ENCODE data around the gene INPP5F. TPM values are rescaled to one million over a fixed set of nuclear protein-coding genes. Genes with fewer than 3 reads are reported as not detected.

INPP5F gene
- polyA plus RNA-seq, 1 of the 3 experiments (the other 2 are of a cell fraction), result 7.8 TPM

- Histone ChIP-seq H3K4me2 (no peak overlapping the region), H3K9me3 (no peaks in the 10 kb centered on the region), H3K36me3 (replicated peaks in 1 of 2; ENCODE audit: control insufficient read depth in 1 of 2, insufficient read depth in 2 of 2, low read length in 1 of 2) (no peaks in the 10 kb centered on the region), H4K20me1 (ENCODE audit: insufficient read depth) (no peaks in the 10 kb centered on the region), H3K27me3 (ENCODE audit: insufficient read depth) (no peaks in the 10 kb centered on the region), H3K79me2 (ENCODE audit: insufficient read depth) (no peaks in the 10 kb centered on the region), H3K9ac (no peak overlapping the region), H3K9me2 (no peaks in the 10 kb centered on the region), H3K4me3 (ENCODE audit: low read depth in 2 of 2, low read length in 1 of 2) (no peak overlapping the region), H3K27ac (ENCODE audit: low read depth in 2 of 2, low read length in 1 of 2) (no peak overlapping the region), H3K4me1 (ENCODE audit: control insufficient read depth in 1 of 2, insufficient read depth in 2 of 2, low read depth in 1 of 2, low read length in 1 of 2) (no peaks in the 10 kb centered on the region), H2AFZ (ENCODE audit: low read depth) (no peak overlapping the region), H3F3A (replicated peaks; ENCODE audit: insufficient read depth) (no peaks in the 10 kb centered on the region)
- 67% methylated on average over 6 of the region's 7 CpGs for WGBS (ENCODE audit: low lambda C conversion rate)
- ChIA-PET POLR2A (no interaction called here), CTCF (interaction anchor here (0.8 to 2.9 kb wide), 4 partner anchors 8 to 165 kb away, joined by 3 to 28 read pairs (median 6); no protein-coding TSS in a partner anchor)
- DNase-seq, result no peak
- no peak for TF ChIP-seq IRF3 (IDR thresholded peaks at IDR 0.05; ENCODE audit: low read depth, low read length)
- TF ChIP-seq GABPA (IDR thresholded peaks at IDR 0.05; ENCODE audit: low read depth), result no peak
- no peak for TF ChIP-seq USF1 (IDR thresholded peaks at IDR 0.05; ENCODE audit: borderline replicate concordance, low read depth)
- no peak for TF ChIP-seq RXRA (IDR thresholded peaks at IDR 0.05; ENCODE audit: borderline replicate concordance, low read depth)
- no peak for TF ChIP-seq CTCF (IDR thresholded peaks at IDR 0.05)
- TF ChIP-seq MXI1 (IDR thresholded peaks at IDR 0.05; ENCODE audit: low read depth, low read length), result no peak
- TF ChIP-seq MAX (IDR thresholded peaks at IDR 0.05; ENCODE audit: low read depth), result no peak
- TF ChIP-seq GATA2 (CRISPR knock-in tag; IDR thresholded peaks at IDR 0.05), result no peak
- no peak for TF ChIP-seq TEAD4 (IDR thresholded peaks at IDR 0.05; ENCODE audit: borderline replicate concordance, insufficient read depth)
- no peak for TF ChIP-seq PBX3 (IDR thresholded peaks at IDR 0.05)
- TF ChIP-seq FOXJ3 (CRISPR knock-in tag; IDR thresholded peaks at IDR 0.05), result no peak
- TF ChIP-seq CHD2 (IDR thresholded peaks at IDR 0.05; ENCODE audit: low read length, partially characterized antibody), result no peak
- TF ChIP-seq ELF1 (IDR thresholded peaks at IDR 0.05), result no peak
- no peak for TF ChIP-seq ZBTB33 (IDR thresholded peaks at IDR 0.05; ENCODE audit: borderline replicate concordance, low read depth)
- no peak for TF ChIP-seq TCF12 (IDR thresholded peaks at IDR 0.05)
- TF ChIP-seq EZH2phosphoT487 (IDR thresholded peaks at IDR 0.05; ENCODE audit: borderline replicate concordance, low read depth), result no peak
- TF ChIP-seq RFX5 (IDR thresholded peaks at IDR 0.05; ENCODE audit: low read length), result no peak
- no peak for TF ChIP-seq NFIC (IDR thresholded peaks at IDR 0.05; ENCODE audit: borderline replicate concordance)
Observed at GRCh38 chr10:119694608-119695007, 31.2 kb upstream of the INPP5F start.

All from SK-N-SH (cell line).